Brain microvascular endothelial cell (primary cell): ENCODE results near the gene INSR.

ENCODE experiments used
- DNase-seq: peaks from one replicate; pipeline ENCODE4 v3.0.0-alpha.2; 2020
- H3K27ac ChIP-seq: fragments of 250-450 bp; sonication (Bioruptor Pico); 2 replicates; pipeline ENCODE4 v1.5.1; 2020; ENCODE audit warnings: mild to moderate bottlenecking, moderate library complexity
- H3K27me3 ChIP-seq: fragments of 250-450 bp; sonication (Bioruptor Pico); replicated peaks from 2 replicates; pipeline ENCODE4 v1.5.1; 2020; ENCODE audit warnings: mild to moderate bottlenecking
- H3K36me3 ChIP-seq: fragments of 250-450 bp; sonication (Bioruptor Pico); replicated peaks from 2 replicates; pipeline ENCODE4 v1.5.1; 2020; ENCODE audit warnings: mild to moderate bottlenecking
- H3K4me3 ChIP-seq: 2 replicates; pipeline ENCODE4 v1.5.1; 2011; ENCODE audit warnings: low read depth, mild to moderate bottlenecking, control low read depth, low read length, moderate library complexity
- CTCF ChIP-seq: IDR thresholded peaks from 2 replicates; pipeline ENCODE4 v1.5.1; 2011; ENCODE audit warnings: low read depth, mild to moderate bottlenecking, moderate library complexity, low read length, control low read depth, inconsistent platforms; ENCODE audit errors: missing control alignments
- in situ Hi-C: cut with HindIII; loops from 2 replicates; pipeline ENCODE4 v1.10.0; 2017; ENCODE audit warnings: low sequenced_read_pairs, low pct_ligation_motif_present

The INSR gene

DNA sequence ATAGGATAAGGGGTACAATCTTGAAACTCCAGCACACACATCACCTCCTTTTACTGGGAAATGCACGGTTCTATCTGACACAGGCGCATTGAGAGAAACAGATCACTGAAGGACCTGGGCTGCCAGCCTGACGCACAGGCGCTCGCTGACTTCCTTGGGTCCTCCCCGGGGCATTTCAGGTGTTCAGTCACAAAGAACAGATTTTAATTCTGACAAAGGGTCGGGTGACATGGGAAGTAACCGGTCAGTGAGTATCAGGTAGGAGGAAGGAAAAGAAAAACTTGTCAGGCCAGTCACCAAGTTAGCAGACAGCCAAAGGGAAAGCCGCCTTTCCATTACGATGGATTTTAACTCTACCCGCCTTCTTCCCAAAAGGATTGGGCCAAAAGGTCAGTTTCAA lies 39.6 kb downstream of the INSR start:
- Histone ChIP-seq H3K4me3 (no peak overlapping the region), H3K36me3 (no peaks in the 10 kb centered on the region), H3K27me3 (no peaks in the 10 kb centered on the region), H3K27ac (no peak overlapping the region)
- TF ChIP-seq CTCF = no peak
- in situ Hi-C loops = no loop called here
- no peak for DNase-seq

- Histone ChIP-seq H3K36me3 (no peaks in the 10 kb centered on the region), H3K27me3 (no peaks in the 10 kb centered on the region), H3K27ac (no peak overlapping the region), H3K4me3 (no peak overlapping the region)
- in situ Hi-C loops = no loop called here
- DNase-seq = no peak
- no peak for TF ChIP-seq CTCF
Observed at GRCh38 chr19:7252364-7252763, 41.9 kb downstream of the INSR start.

DNA sequence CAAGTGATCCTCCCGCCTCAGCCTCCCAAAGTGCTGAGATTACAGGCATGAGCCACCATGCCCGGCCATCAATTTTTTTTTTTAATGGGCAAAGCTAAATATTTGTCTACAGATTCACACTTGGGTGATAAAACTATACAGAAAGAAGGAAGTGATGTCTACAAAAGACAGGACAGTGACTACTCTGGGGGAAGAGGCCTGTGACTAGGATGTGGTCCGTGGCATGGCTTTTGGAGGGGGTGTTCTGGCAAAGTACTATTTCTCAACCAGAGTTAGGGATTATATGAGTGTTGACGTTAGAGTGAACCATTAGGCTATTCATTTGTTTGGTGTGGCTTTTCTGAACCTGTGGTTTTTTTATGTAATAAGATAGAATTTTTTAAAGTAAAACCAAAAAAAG lies 42.7 kb downstream of the INSR start:
- in situ Hi-C loops = no loop called here
- no peak for DNase-seq
- Histone ChIP-seq H3K27me3 (no peaks in the 10 kb centered on the region), H3K36me3 (no peaks in the 10 kb centered on the region), H3K4me3 (no peak overlapping the region), H3K27ac (no peak overlapping the region)
- no peak for TF ChIP-seq CTCF

GRCh38 chr19:7250951-7251350 lies 43.3 kb downstream of the INSR start:
- no peak overlapping the region for H3K4me3 ChIP-seq
- in situ Hi-C loops = no loop called here
- H3K27me3 ChIP-seq = no peaks in the 10 kb centered on the region
- no peak for DNase-seq
- H3K27ac ChIP-seq = no peak overlapping the region
- H3K36me3 ChIP-seq = no peaks in the 10 kb centered on the region
- TF ChIP-seq CTCF = no peak

- TF ChIP-seq CTCF = no peak
- DNase-seq = no peak
- H3K36me3 ChIP-seq = no peaks in the 10 kb centered on the region
- no peaks in the 10 kb centered on the region for H3K27me3 ChIP-seq
- in situ Hi-C loops = no loop called here
- no peak overlapping the region for H3K27ac ChIP-seq
- H3K4me3 ChIP-seq = no peak overlapping the region
Observed at GRCh38 chr19:7250057-7250596, 44.1 kb downstream of the INSR start.

DNA sequence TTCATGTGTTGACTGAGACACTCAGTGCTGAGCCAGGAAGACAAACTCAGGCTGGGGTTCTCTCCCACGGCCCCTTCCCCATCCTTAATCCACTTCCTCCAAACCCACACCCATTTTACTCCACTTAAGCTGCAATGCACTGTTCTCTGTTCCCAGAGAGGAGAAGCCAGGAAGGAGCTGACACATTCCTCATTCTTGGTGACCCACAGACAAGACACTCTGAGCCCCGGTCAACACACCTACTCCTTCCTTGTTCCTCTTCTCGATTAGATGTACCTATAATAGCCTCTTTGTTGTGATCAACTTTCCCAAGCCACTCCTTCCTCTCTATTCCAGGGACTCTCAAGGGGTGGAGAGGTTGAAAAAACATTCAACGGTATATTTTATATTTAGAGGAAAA lies 47.1 kb downstream of the INSR start:
- no peaks in the 10 kb centered on the region for H3K36me3 ChIP-seq
- H3K27me3 ChIP-seq = no peaks in the 10 kb centered on the region
- no peak overlapping the region for H3K4me3 ChIP-seq
- in situ Hi-C loops = no loop called here
- no peak for DNase-seq
- no peak for TF ChIP-seq CTCF
- H3K27ac ChIP-seq = no peak overlapping the region
